GM12891 (cell line): ENCODE data around the gene MYCBP2.

Source experiments
- PAX5 ChIP-seq: IDR thresholded peaks from 2 replicates; pipeline ENCODE4 v1.6.1; 2011; ENCODE audit warnings: low read length, moderate library complexity, mild to moderate bottlenecking; ENCODE audit not compliant: insufficient read depth, severe bottlenecking
- POLR2A ChIP-seq: IDR thresholded peaks from 2 replicates; pipeline ENCODE4 v1.6.1; 2011; ENCODE audit warnings: low read depth, low read length, control low read depth
- POLR2AphosphoS5 ChIP-seq: IDR thresholded peaks from 2 replicates; pipeline ENCODE4 v1.6.1; 2011; ENCODE audit warnings: low read depth, low read length, control low read depth
- TAF1 ChIP-seq: IDR thresholded peaks from 2 replicates; pipeline ENCODE4 v1.6.1; 2011; ENCODE audit warnings: low read depth, low read length, control low read depth

- no peak for TF ChIP-seq TAF1
- TF ChIP-seq POLR2A, result no peak
- no peak for TF ChIP-seq POLR2AphosphoS5
- no peak for TF ChIP-seq PAX5
These were observed 270.0 kb downstream of the MYCBP2 start for GRCh38 chr13:77056886-77057285.
